GM18907 (cell line): ENCODE data around the gene ERVV-1.
"Not testable (repeated sequence)": the region's sequence is repeated elsewhere in the genome, so short reads cannot be mapped to it uniquely, and the experiment has no call there.

ENCODE experiments used
- ATAC-seq: cut with Tn5 transposase; IDR thresholded peaks from one replicate; pipeline ENCODE4 v1.9.1; 2021; ENCODE audit warnings: mild to moderate bottlenecking, moderate library complexity; ENCODE audit not compliant: unreplicated experiment

Gene ERVV-1

GRCh38 chr19:53013621-53014020 is at the start of gene ERVV-1:
Gene ERVV-1 (plus strand): TSS chr19:53013921. CDS start chr19:53014091, 170 bp downstream.
- ATAC-seq = no peak

GRCh38 chr19:52967772-52968171 is 45.9 kb upstream of the ERVV-1 start:
- ATAC-seq = no peak

GRCh38 chr19:52981329-52981728 is 32.4 kb upstream of the ERVV-1 start:
- ATAC-seq = no peak

- not testable (repeated sequence) for ATAC-seq
These were observed 30.6 kb upstream of the ERVV-1 start for GRCh38 chr19:52983167-52983566.

GRCh38 chr19:52987221-52987620 is 26.5 kb upstream of the ERVV-1 start:
- ATAC-seq = no peak

GRCh38 chr19:52988506-52988905 is 25.2 kb upstream of the ERVV-1 start:
- no peak for ATAC-seq

GRCh38 chr19:52990759-52991418 is 22.8 kb upstream of the ERVV-1 start:
- ATAC-seq = no peak

- ATAC-seq = no peak
These were observed 22.2 kb upstream of the ERVV-1 start for GRCh38 chr19:52991484-52991883.

GRCh38 chr19:52992109-52993004 is 21.4 kb upstream of the ERVV-1 start:
- no peak for ATAC-seq

GRCh38 chr19:52993342-52994178 is 20.2 kb upstream of the ERVV-1 start:
- ATAC-seq = no peak

- ATAC-seq = no peak
These were observed 18.0 kb upstream of the ERVV-1 start for GRCh38 chr19:52995711-52996110.

GRCh38 chr19:52997975-52998374 is 15.7 kb upstream of the ERVV-1 start:
- no peak for ATAC-seq

- ATAC-seq = no peak
These were observed 11.2 kb upstream of the ERVV-1 start for GRCh38 chr19:53002479-53002878.

- no peak for ATAC-seq
These were observed 9.5 kb upstream of the ERVV-1 start for GRCh38 chr19:53004242-53004641.

- no peak for ATAC-seq
These were observed 6.5 kb upstream of the ERVV-1 start for GRCh38 chr19:53007200-53007599.

GRCh38 chr19:53007606-53008005 is 6.1 kb upstream of the ERVV-1 start:
- ATAC-seq = no peak

- ATAC-seq = no peak
These were observed 5.5 kb upstream of the ERVV-1 start for GRCh38 chr19:53008061-53008778.

- ATAC-seq = no peak
These were observed 3.2 kb upstream of the ERVV-1 start for GRCh38 chr19:53010494-53010893.

GRCh38 chr19:53012006-53012405 is 1.7 kb upstream of the ERVV-1 start:
- no peak for ATAC-seq

- no peak for ATAC-seq
These were observed 1.4 kb downstream of the ERVV-1 start for GRCh38 chr19:53015159-53015558.

- ATAC-seq = no peak
These were observed 2.0 kb downstream of the ERVV-1 start for GRCh38 chr19:53015730-53016129.
